SK-N-DZ (cell line): ENCODE measurements around the gene ZSCAN5C. TPM values are rescaled to one million over a fixed set of nuclear protein-coding genes. Genes with fewer than 3 reads are reported as not detected.
"Not testable (repeated sequence)": the region's sequence is repeated elsewhere in the genome, so short reads cannot be mapped to it uniquely, and the experiment has no call there.

Experiments
- DNase-seq: peaks from one replicate; pipeline ENCODE4 v3.0.0-alpha.2; 2015; ENCODE audit warnings: low spot score
- polyA plus RNA-seq, 2 experiments: library from polyadenylated mRNA; depleted of rRNA; stranded (reverse); fragments of >200 nt; gene quantifications; 2 replicates each; pipeline ENCODE4 v1.2.3, GENCODE V29; 2014

The ZSCAN5C gene, protein sequence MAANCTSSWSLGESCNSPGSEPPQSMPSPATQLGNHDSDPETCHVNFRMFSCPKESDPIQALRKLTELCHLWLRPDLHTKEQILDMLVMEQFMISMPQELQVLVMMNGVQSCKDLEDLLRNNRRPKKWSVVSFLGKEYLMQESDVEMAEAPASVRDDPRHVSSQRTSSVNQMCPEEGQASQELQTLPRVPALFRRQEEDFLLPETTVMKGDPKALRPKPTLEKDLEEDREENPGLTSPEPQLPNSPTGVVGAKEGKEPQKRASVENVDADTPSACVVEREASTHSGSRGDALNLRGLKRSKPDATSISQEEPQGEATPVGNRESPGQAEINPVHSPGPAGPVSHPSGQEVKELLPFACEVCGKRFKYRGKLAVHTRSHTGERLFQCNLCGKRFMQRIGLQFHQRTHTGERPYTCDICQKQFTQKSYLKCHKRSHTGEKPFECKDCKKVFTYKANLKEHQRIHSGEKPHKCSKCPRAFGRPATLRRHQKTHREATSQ
- polyA plus RNA-seq (2014; cell fraction: cytosol; rRNA removed): not detected in 2 replicates
- polyA plus RNA-seq (2014; cell fraction: nucleus; rRNA removed): not detected in 2 replicates

GRCh38 chr19:56201973-56202372 lies at the start of gene ZSCAN5C:
Gene ZSCAN5C, plus strand, starts transcription at chr19:56202273. Its CDS starts 3,641 bp downstream, at chr19:56205914.
- DNase-seq: no peak

GRCh38 chr19:56152644-56153043 lies 49.4 kb upstream of the ZSCAN5C start:
- no peak for DNase-seq

DNA sequence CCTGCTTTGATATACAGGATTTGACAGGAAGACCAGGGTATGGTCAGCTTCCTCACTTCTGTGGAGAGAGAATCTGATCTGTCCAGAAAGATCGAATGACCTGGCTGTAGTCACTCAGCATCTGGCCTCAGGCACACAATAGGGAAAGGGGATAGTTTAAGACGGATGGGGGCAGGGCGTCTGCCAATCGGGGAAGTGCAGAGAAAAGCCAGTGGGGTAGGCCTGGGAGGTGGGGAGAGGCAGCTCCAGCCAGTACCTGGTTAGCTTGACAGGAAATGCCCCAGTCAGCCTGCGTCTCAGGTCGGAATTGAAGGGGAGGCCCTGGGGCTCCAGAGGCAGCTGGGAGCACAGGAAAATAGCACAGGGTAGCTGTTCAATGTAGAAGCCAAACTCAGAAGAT lies 48.6 kb upstream of the ZSCAN5C start:
- DNase-seq: no peak

DNA sequence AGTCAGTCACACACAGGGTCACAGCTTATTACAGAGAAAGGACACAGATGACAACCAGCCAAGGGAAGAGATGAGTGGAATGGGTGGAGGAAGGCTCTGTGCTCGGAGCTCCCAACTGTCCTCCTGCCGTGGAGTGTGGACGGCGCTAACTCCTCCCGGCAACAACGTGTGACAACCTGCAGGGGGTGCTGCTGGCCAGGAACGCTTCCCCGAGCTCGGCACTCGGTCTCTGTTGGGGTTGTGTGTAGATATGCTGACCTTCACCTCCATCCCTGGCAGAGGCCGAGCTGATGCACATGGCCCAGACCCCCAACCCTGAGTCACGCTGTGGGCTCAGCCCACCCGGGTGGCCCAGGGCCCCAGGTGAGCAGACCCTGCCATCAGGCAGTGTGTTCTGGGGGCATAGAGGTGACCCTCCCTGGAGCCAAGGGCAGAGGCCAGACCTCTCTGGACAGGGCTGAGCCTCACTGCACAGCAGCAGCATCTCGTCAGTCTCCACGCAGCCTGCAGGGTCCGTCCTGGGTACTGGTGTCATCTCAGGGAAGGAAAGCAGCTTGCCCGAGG lies 46.9 kb upstream of the ZSCAN5C start:
- DNase-seq: no peak

DNA sequence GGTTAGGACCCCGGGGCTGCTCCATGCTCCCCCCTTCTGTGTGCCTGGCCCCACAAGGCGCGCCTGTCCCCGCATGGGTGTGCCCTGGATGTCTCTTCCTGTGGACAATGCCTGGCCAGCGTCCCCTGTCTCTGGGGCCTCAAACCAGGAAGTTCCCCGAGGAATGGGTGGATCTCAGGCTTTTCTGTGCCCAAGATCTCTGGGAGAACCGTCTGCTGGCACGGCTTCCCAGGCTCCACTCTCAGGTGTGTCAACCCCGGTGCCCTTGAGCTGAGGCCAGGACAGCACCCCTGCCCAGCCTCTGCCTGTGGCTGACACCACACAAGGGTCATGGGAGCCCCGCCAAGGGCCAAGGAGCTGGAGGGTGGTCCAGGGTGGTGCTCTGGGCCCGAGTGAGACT lies 45.3 kb upstream of the ZSCAN5C start:
- no peak for DNase-seq

DNA sequence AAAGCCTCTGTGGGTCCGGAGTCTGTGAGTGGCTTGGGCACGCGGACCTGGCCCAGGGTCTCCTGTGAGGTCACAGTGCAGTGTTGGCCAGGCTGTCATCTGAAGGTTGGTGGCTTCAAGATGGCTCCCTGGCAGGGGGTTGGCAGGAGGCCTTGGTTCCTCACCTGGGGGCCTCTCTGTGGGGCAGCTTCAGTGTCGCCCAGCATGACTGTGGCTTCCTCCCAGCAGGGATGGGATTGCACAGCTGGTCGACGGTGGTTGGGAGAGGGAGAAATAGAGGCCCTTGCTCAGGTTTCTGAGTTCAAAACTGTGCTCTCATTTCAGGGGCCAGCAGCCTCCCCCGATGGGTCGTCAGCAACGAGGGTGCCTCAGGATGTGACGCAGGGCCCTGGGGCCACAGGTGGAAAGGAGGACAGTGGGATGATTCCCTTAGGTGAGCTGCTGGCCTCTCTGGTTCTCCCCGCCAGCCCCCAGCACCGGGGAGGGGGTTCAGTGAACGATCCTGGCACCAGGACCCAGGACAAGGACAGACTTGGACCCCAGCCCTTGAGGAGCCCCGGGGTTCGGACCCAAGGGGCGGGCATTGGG lies 43.8 kb upstream of the ZSCAN5C start:
- DNase-seq: no peak

- DNase-seq: no peak
Observed at GRCh38 chr19:56159009-56159559, 43.0 kb upstream of the ZSCAN5C start.

- no peak for DNase-seq
Observed at GRCh38 chr19:56159622-56160271, 42.3 kb upstream of the ZSCAN5C start.

DNA sequence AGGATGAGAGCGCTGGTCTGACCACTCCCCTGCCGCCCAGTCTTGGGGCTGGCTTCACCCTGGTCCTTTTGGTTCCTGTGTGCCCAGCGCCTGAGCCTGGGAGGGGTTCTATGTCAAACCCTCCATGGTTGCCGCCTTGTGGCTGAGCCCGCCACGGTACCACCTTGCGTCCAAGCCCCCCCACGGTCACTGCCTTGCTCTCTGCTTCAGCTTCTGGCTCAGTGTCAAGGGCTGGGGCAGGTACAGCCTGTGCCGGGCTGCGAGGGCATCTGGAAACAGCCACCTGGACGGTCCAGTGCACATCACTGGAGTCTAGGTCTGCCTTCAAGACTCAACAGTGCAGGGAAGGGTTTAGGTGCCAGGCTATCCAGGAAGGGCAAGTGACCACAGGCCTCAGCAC lies 40.5 kb upstream of the ZSCAN5C start:
- DNase-seq: no peak

DNA sequence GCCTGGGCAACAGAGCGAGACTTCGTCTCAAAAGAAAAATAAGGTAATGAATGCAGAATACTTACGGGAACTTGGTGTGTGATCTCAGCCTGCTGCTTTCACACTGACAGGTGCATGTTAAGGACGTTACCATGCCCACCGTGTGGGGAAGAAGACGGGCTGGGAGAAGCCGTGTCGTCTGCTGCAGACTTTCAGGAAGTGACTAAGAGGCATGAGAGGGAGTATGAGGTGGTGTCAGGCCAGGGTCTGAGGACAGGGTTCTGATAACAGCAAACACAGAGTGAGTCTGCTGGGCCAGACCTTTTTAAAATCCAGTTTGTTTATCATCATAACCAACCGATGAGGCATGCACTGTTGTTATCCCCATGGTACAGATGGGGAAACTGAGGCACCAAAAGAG lies 39.8 kb upstream of the ZSCAN5C start:
- DNase-seq: no peak

- DNase-seq: no peak
Observed at GRCh38 chr19:56163097-56163496, 39.0 kb upstream of the ZSCAN5C start.

DNA sequence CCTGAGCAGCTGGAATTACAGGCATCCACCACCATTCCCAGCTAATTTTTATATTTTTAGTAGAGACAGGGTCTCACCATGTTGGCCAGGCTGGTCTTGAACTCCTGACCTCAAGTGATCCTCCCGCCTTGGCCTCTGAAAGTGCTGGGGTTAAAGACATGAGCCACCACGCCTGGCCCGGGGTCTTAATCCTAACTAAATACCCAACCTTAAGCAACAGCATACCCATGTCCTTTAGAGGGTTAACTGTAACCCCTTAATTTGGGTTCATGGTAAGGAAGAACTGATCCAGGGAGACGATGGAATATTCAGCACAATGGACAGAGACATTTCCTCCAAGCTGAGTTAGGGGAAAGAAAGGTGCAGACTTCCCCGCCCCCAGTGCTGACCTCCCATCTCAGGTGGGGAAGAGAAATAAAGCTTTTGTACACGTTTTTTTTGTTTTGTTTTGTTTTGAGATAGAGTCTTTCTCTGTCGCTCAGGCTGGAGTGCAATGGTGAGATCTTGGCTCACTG lies 35.0 kb upstream of the ZSCAN5C start:
- DNase-seq: no peak

DNA sequence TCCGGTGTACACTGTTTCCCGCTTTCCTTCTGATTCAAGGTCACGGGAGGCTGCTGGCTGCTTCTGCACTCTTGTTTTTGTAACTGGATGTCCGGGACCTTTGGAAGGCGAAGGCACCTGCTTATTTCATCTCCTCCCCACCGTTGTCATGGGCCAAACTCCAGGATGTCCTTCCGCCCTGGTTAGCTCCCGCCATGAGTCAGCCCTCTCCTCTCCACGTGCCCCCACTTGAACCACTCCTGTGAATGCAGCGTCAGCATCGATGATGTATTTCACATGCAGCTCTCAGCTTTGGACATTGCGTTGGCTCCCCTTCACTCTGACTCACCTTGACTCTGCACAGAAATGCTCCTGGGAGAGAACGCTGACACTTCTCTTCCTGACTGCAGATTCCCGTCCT lies 31.8 kb upstream of the ZSCAN5C start:
- no peak for DNase-seq

DNA sequence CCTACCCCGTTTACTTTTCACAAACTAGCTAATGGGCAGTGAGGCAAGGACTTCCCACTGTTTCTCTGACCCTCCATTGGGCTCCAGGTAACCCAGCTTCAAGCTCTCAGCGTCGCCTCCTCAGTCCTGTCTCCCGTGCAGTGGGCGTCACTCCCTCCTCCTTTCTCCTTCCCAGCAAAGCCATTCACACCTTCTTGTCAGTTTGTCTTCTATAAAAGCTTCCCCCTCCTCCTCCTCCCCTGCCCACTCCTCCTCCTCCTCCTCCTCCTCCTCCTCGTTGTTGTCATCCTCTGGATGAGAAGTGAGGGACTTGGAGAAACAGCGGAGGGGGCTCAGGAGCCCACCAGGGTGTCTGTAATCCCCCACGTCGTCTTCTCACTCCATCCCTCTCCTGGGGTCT lies 28.0 kb upstream of the ZSCAN5C start:
- DNase-seq: no peak

DNA sequence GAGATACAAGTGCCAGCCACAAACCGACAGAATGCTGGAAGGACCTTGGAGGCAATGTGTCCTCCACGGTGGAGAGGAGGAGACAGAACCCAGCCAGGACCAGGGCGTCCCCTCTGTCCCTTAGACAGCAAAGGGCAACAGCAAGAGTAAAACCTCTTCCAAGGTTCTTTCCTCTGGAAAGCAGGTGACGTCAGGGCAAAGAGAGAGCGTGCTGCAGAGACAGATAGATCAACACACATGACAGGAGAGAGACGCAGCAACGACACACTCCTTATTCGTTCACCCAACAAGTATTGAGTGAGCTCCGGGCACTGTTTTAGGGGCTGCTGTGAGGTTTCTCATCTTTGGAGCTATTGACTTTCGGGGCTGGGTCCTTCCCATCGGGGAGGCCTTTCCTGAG lies 27.5 kb upstream of the ZSCAN5C start:
- no peak for DNase-seq

DNA sequence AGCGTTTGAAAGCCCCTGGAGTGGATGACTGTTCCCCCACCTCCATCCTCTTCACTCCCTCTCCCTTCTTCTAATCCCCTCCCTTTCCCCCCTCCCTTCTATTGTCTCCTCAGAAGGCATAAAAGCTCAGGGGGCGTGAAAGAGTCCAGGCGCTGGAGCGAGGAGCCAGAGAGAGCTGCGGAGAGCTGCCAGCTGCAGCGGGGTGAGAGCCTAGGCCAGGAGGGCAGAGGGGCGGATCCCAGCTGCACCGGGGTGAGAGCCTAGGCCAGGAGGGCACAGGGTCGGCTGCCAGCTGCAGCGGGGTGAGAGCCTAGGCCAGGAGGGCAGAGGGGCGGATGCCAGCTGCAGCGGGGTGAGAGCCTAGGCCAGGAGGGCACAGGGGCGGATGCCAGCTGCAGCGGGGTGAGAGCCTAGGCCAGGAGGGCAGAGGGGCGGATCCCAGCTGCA lies 26.2 kb upstream of the ZSCAN5C start, which contains the start of gene GALP:
Gene GALP (plus strand): TSS at position 148 of the 447 bp plus-strand sequence. CDS start 1,101 bp downstream, outside the sequence.
- not testable (repeated sequence) for DNase-seq

DNA sequence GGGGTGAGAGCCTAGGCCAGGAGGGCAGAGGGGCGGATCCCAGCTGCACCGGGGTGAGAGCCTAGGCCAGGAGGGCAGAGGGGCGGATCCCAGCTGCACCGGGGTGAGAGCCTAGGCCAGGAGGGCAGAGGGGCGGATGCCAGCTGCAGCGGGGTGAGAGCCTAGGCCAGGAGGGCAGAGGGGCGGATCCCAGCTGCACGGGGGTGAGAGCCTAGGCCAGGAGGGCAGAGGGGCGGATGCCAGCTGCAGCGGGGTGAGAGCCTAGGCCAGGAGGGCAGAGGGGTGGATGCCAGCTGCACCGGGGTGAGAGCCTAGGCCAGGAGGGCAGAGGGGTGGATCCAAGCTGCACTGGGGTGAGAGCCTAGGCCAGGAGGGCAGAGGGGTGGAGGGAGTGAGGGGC lies 25.8 kb upstream of the ZSCAN5C start:
- not testable (repeated sequence) for DNase-seq

DNA sequence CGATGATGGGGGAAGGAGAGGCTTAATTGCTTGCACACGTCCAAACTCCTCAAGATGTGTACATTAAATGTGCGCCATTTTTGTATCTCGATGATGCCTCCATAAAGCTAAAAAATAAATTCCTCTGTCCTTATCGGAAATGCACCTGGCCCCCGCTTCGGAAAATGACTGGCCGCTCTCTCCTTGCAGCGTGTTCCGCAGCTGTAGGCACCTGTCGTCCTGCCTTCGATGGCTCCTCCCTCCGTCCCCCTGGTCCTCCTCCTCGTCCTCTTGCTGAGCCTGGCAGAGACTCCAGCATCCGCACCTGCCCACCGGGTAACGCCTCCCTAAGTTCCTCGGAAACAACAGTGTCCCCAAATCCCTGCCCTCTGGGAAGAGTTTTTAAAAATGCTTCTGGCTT lies 25.2 kb upstream of the ZSCAN5C start:
- DNase-seq: no peak

- no peak for DNase-seq
Observed at GRCh38 chr19:56177564-56178243, 24.4 kb upstream of the ZSCAN5C start.

DNA sequence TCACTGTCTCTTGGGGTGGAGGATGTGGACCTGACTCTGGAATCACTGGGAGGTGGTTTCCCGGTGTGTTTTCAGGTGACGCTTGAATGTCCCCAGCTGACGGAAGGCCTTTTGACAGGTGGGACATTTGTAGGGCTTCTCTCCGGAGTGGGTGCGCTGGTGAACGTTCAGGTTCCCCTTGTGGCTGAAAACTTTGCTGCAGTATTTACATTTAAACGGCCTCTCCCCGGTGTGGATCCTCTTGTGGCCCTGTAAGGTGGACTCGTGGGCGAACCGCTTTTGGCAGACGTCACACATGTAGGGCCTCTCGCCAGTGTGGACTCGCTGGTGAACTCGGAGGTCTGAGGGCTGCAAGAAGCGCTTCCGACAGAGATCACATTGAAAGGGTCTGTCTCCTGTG lies 12.3 kb upstream of the ZSCAN5C start:
- DNase-seq: no peak

DNA sequence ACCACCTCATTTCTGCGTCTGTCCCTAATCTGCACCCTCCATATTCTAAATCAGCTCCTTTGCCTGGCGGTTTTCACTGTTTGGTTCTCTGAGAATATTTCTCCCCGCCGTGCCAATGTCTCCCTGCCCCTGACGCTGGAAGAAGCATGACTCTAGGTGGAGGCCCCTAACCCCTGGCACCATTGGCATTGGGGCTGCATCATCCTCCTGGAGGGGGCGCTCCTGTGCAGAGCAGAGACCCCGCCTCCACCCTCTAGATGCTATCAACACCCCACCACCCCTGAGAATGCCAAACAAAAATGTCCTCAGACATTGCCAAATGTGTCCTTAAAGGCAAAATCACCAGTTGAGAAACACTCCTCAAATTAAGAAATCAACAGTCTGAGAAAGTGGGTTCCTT lies 11.0 kb upstream of the ZSCAN5C start:
- no peak for DNase-seq
